ENCODE measurements around the gene ABCD1. TPM values are rescaled to one million over a fixed set of nuclear protein-coding genes. Genes with fewer than 3 reads are reported as not detected.
"Not testable (repeated sequence)": the region's sequence is repeated elsewhere in the genome, so short reads cannot be mapped to it uniquely, and the experiment has no call there.

The ABCD1 gene
- total RNA-seq, 1 donor from 2014 or later: 20.3 TPM

DNA sequence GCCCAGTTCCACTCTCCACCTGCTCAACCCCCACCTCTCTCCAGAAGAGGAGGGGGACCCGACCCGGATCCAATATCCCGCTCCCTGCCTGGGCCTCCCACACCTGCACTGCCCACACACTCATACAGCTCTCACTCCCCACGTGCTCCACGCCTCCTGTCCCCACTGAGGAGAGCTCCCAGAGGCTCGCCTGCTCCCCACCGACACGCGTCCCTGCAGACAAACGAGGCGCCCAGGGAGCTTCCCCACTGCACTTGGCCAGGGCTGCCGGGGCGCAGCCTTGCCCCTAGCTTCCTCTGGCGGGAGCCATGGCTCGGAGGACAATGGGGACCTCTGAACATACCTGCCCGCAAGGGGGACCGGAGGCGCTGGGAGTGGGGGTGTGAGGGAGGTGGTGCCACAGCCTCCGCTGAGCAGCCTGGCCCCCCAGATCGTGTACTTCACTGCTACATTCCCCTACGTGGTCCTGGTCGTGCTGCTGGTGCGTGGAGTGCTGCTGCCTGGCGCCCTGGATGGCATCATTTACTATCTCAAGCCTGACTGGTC lies 32.0 kb upstream of the ABCD1 start:
- peak; percentile 91 for DNase-seq (ENCODE audit: low spot score)
- Mint-ChIP-seq H3K36me3 (ENCODE audit: low read depth) (peaks cover 6% of the 10 kb centered on the region), H3K27ac (ENCODE audit: unreplicated experiment) (no peak overlapping the region), H3K4me1 (ENCODE audit: low read depth) (peaks cover 2% of the 10 kb centered on the region), H3K27me3 (ENCODE audit: low read depth) (no peaks in the 10 kb centered on the region), H3K9me3 (ENCODE audit: low read depth) (no peaks in the 10 kb centered on the region), H3K4me3 (ENCODE audit: unreplicated experiment) (no peak overlapping the region)
- TF ChIP-seq, protein P1, sequence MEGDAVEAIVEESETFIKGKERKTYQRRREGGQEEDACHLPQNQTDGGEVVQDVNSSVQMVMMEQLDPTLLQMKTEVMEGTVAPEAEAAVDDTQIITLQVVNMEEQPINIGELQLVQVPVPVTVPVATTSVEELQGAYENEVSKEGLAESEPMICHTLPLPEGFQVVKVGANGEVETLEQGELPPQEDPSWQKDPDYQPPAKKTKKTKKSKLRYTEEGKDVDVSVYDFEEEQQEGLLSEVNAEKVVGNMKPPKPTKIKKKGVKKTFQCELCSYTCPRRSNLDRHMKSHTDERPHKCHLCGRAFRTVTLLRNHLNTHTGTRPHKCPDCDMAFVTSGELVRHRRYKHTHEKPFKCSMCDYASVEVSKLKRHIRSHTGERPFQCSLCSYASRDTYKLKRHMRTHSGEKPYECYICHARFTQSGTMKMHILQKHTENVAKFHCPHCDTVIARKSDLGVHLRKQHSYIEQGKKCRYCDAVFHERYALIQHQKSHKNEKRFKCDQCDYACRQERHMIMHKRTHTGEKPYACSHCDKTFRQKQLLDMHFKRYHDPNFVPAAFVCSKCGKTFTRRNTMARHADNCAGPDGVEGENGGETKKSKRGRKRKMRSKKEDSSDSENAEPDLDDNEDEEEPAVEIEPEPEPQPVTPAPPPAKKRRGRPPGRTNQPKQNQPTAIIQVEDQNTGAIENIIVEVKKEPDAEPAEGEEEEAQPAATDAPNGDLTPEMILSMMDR (IDR thresholded peaks at IDR 0.05): no peak

DNA sequence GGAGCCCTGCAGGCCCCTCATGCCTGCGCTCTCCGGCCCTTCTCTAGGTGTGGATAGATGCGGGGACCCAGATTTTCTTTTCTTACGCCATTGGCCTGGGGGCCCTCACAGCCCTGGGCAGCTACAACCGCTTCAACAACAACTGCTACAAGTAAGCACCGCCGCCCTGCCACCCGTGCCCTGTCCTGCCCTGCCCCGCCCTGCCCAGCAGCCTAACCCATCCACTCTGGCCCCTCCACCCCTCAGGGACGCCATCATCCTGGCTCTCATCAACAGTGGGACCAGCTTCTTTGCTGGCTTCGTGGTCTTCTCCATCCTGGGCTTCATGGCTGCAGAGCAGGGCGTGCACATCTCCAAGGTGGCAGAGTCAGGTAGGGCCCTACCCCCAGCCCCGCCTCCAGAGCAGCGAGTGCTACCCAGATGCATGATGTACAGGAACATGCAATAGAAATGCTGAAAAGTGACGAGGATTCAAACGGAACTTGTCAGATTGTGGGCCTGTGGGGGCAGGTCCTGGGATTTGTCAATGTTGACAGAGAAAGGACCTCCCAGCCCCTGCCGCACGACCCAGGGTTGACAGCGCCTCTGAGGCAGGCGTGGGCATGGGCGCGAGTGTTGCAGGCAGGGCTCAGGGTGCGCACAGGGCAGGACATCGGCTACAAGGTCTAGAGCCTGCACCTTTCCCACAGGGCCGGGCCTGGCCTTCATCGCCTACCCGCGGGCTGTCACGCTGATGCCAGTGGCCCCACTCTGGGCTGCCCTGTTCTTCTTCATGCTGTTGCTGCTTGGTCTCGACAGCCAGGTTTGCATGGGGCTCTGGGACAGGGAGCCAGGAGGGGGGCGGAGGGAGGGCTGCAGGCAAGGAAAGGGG lies 31.2 kb upstream of the ABCD1 start:
- Mint-ChIP-seq H3K36me3 (ENCODE audit: low read depth) (peaks cover 6% of the 10 kb centered on the region), H3K4me3 (ENCODE audit: unreplicated experiment) (no peak overlapping the region), H3K9me3 (ENCODE audit: low read depth) (no peaks in the 10 kb centered on the region), H3K4me1 (ENCODE audit: low read depth) (peaks cover 2% of the 10 kb centered on the region), H3K27me3 (ENCODE audit: low read depth) (no peaks in the 10 kb centered on the region), H3K27ac (ENCODE audit: unreplicated experiment) (no peak overlapping the region)
- peak; percentile 85 for DNase-seq (ENCODE audit: low spot score)
- TF ChIP-seq, protein P1 (IDR thresholded peaks at IDR 0.05): no peak

DNA sequence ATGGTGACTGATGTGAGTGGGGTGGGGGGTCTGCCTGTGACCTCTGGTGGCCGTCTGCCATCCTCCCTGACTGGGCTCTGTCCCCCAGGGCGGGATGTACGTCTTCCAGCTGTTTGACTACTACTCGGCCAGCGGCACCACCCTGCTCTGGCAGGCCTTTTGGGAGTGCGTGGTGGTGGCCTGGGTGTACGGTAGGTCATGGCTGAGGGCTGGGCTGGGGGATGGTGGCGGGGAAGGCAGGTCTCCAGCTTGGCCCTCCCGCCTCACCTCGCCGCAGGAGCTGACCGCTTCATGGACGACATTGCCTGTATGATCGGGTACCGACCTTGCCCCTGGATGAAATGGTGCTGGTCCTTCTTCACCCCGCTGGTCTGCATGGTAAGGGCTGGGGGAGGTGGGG lies 30.4 kb upstream of the ABCD1 start:
- not testable (repeated sequence) for H3K4me3 Mint-ChIP-seq (ENCODE audit: unreplicated experiment); H3K27ac Mint-ChIP-seq (ENCODE audit: unreplicated experiment); H3K27me3 Mint-ChIP-seq (ENCODE audit: low read depth); H3K9me3 Mint-ChIP-seq (ENCODE audit: low read depth); DNase-seq (ENCODE audit: low spot score); H3K36me3 Mint-ChIP-seq (ENCODE audit: low read depth); H3K4me1 Mint-ChIP-seq (ENCODE audit: low read depth)

DNA sequence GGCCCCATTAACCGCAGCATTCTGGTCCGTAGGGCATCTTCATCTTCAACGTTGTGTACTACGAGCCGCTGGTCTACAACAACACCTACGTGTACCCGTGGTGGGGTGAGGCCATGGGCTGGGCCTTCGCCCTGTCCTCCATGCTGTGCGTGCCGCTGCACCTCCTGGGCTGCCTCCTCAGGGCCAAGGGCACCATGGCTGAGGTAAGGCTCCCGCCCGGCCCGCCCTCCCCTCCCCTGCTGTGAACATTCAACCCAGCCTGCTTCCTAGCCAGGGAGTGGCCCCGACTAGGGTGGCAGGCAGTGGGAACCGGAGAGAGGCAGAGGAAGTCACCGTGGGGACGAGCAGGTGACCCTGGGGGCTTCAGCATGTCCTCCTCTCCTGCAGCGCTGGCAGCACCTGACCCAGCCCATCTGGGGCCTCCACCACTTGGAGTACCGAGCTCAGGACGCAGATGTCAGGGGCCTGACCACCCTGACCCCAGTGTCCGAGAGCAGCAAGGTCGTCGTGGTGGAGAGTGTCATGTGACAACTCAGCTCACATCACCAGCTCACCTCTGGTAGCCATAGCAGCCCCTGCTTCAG lies 29.9 kb upstream of the ABCD1 start:
- no peak overlapping the region for H3K27ac Mint-ChIP-seq (ENCODE audit: unreplicated experiment)
- H3K4me1 Mint-ChIP-seq (ENCODE audit: low read depth): peaks cover under 1% of the 10 kb centered on the region
- H3K4me3 Mint-ChIP-seq (ENCODE audit: unreplicated experiment): no peak overlapping the region
- no peaks in the 10 kb centered on the region for H3K9me3 Mint-ChIP-seq (ENCODE audit: low read depth)
- no peaks in the 10 kb centered on the region for H3K27me3 Mint-ChIP-seq (ENCODE audit: low read depth)
- peak; percentile 83 for DNase-seq (ENCODE audit: low spot score)
- TF ChIP-seq, protein P1 (IDR thresholded peaks at IDR 0.05): no peak
- peaks cover 6% of the 10 kb centered on the region for H3K36me3 Mint-ChIP-seq (ENCODE audit: low read depth)

DNA sequence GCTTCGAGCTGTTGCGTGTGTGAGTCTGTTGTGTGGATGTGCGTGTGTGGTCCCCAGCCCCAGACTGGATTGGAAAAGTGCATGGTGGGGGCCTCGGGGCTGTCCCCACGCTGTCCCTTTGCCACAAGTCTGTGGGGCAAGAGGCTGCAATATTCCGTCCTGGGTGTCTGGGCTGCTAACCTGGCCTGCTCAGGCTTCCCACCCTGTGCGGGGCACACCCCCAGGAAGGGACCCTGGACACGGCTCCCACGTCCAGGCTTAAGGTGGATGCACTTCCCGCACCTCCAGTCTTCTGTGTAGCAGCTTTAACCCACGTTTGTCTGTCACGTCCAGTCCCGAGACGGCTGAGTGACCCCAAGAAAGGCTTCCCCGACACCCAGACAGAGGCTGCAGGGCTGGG lies 28.6 kb upstream of the ABCD1 start:
- Mint-ChIP-seq H3K36me3 (ENCODE audit: low read depth) (peaks cover 6% of the 10 kb centered on the region), H3K27ac (ENCODE audit: unreplicated experiment) (no peak overlapping the region), H3K4me3 (ENCODE audit: unreplicated experiment) (no peak overlapping the region), H3K27me3 (ENCODE audit: low read depth) (no peaks in the 10 kb centered on the region), H3K4me1 (ENCODE audit: low read depth) (peaks cover 3% of the 10 kb centered on the region), H3K9me3 (ENCODE audit: low read depth) (no peaks in the 10 kb centered on the region)
- TF ChIP-seq, protein P1 (IDR thresholded peaks at IDR 0.05): no peak
- DNase-seq (ENCODE audit: low spot score): no peak

DNA sequence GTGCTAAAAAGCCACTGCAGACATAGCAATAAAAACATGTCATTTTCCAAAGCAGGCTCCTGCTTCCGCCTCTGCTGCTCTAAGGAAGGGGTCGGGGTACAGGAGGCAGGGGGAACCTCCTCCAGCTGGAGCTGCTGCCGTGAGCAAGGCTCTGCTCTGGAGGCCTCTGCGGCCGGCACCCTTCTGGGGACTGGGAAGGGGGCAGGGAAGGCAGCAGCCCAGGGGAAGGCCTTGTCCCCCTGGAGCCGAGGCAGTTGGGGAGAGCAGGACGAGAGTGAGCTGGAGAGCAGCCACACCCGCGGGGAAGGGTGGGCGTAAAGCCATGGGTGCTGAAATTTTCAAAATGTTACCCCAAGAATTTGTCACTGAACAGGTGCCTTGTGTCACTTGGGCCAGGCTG lies 28.1 kb upstream of the ABCD1 start:
- H3K4me1 Mint-ChIP-seq (ENCODE audit: low read depth); H3K4me3 Mint-ChIP-seq (ENCODE audit: unreplicated experiment); DNase-seq (ENCODE audit: low spot score); H3K27ac Mint-ChIP-seq (ENCODE audit: unreplicated experiment); H3K9me3 Mint-ChIP-seq (ENCODE audit: low read depth); H3K27me3 Mint-ChIP-seq (ENCODE audit: low read depth); H3K36me3 Mint-ChIP-seq (ENCODE audit: low read depth): not testable (repeated sequence)

DNA sequence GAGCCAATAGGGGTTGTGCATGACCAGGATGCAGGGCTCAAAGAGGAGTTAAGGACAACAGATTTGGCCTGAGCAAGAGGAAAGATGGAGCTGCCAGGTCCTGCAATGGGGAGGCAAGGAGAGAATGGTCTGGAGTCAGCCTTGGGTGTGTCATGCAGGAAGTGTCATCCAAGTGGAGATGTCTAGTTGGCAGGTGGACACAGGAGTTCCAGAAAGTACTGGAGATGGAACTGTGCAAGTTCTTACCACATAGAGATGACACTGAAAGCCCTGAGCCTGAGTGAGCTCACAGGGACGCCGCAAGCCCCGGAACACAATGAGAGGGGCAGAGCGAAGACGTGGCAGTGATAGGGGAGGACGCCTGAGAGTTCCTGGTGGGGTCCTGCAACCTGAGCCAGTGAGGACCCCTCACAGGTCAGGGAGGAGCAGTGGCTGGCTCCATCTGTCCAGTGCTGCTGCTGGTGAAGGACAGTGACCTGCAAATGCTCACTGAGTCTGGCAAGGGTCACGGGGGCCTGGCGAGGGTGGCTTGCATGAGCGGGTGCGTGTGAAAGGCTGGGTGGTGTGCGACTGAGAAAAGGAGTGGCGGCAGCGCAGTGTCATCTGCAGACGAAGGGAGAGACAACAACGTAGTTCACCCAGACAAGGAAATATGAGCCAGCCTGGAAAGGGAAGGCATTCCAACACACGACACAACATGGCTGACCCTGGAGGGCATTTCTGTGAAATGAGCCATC lies 27.5 kb upstream of the ABCD1 start:
- not testable (repeated sequence) for H3K36me3 Mint-ChIP-seq (ENCODE audit: low read depth); H3K9me3 Mint-ChIP-seq (ENCODE audit: low read depth); H3K4me3 Mint-ChIP-seq (ENCODE audit: unreplicated experiment); H3K27me3 Mint-ChIP-seq (ENCODE audit: low read depth); DNase-seq (ENCODE audit: low spot score); H3K4me1 Mint-ChIP-seq (ENCODE audit: low read depth)
- peak overlapping the region; percentile 77 for H3K27ac Mint-ChIP-seq (ENCODE audit: unreplicated experiment)
